ENCODE measurements around the gene MMUT. TPM values are rescaled to one million over a fixed set of nuclear protein-coding genes. Genes with fewer than 3 reads are reported as not detected.

The MMUT gene
- total RNA-seq, 1 experiment from 2014 or later, result 12.4 TPM

GRCh38 chr6:49497304-49497703, 34.3 kb upstream of the MMUT start:
- Histone ChIP-seq H3K4me2 (ENCODE audit: low read length) (no peak overlapping the region), H3K27me3 (ENCODE audit: insufficient read depth, low read length) (no peaks in the 10 kb centered on the region), H3K4me1 (ENCODE audit: control insufficient read depth in 1 of 2, insufficient read depth in 2 of 2, low read length in 2 of 2) (no peaks in the 10 kb centered on the region), H3K27ac (ENCODE audit: low read depth, low read length) (no peak overlapping the region), H3K9me2 (ENCODE audit: insufficient read depth) (no peaks in the 10 kb centered on the region), H3K9me3 (ENCODE audit: control insufficient read depth in 1 of 2, insufficient read depth in 1 of 2, low read depth in 1 of 2, low read length in 2 of 2) (no peaks in the 10 kb centered on the region), H4K20me1 (ENCODE audit: insufficient read depth) (no peaks in the 10 kb centered on the region), H3K36me3 (ENCODE audit: control insufficient read depth in 1 of 2, insufficient read depth in 2 of 2, low read length in 2 of 2) (no peaks in the 10 kb centered on the region; a peak in 1 of 4 replicates), H2AFZ (ENCODE audit: low read depth, low read length, poor library complexity, severe bottlenecking) (no peak overlapping the region), H3K4me3 (replicated peaks in 1 of 2; ENCODE audit: low read depth in 1 of 2, low read length in 2 of 2) (no peak overlapping the region), H3K79me2 (ENCODE audit: insufficient read depth, low read length) (no peaks in the 10 kb centered on the region), H3K9ac (ENCODE audit: low read length) (no peak overlapping the region)
- POLR2A ChIA-PET, result no interaction called here
- DNase-seq (ENCODE audit: low read depth, low spot score) (no peak), ATAC-seq (no peak)
- BruUV-seq (replicated peaks), result no TSS peak
- RAD21 ChIA-PET (ENCODE audit: low non-redundant PET in 1 of 2, low total read pairs in 2 of 2, uncharacterized antibody in 2 of 2, unreplicated experiment in 2 of 2), result no interaction called here
- intact Hi-C loops (cut with micrococcal nuclease), result no loop called here
- CTCF ChIA-PET, result interaction anchor here (0.8 kb wide), 1 partner anchor 35 kb away, joined by 3 read pairs; no protein-coding TSS in a partner anchor
- TF ChIP-seq JUND (IDR thresholded peaks at IDR 0.05) (no peak), SP1 (IDR thresholded peaks at IDR 0.05; ENCODE audit: low read depth) (no peak), POLR2A (IDR thresholded peaks at IDR 0.05; ENCODE audit: borderline replicate concordance, extremely low read depth, insufficient read depth, insufficient read length) (no peak), FOSL1 (IDR thresholded peaks at IDR 0.05; ENCODE audit: low read depth) (no peak), CEBPB (IDR thresholded peaks at IDR 0.05; ENCODE audit: low read depth) (no peak), EZH2phosphoT487 (IDR thresholded peaks at IDR 0.05; ENCODE audit: borderline replicate concordance) (no peak), TCF7L2 (IDR thresholded peaks at IDR 0.05; ENCODE audit: borderline replicate concordance, extremely low read depth, insufficient read depth, insufficient read length) (no peak), ELF1 (IDR thresholded peaks at IDR 0.05; ENCODE audit: borderline replicate concordance, low read depth) (no peak), SIN3A (IDR thresholded peaks at IDR 0.05; ENCODE audit: low read depth) (no peak), CBX3 (IDR thresholded peaks at IDR 0.05; ENCODE audit: low read depth) (no peak), MAX (IDR thresholded peaks at IDR 0.05) (no peak), SRF (IDR thresholded peaks at IDR 0.05; ENCODE audit: low read depth) (no peak), RAD21 (IDR thresholded peaks at IDR 0.05; ENCODE audit: low read depth) (no peak)
- TF ChIP-seq, protein P1, sequence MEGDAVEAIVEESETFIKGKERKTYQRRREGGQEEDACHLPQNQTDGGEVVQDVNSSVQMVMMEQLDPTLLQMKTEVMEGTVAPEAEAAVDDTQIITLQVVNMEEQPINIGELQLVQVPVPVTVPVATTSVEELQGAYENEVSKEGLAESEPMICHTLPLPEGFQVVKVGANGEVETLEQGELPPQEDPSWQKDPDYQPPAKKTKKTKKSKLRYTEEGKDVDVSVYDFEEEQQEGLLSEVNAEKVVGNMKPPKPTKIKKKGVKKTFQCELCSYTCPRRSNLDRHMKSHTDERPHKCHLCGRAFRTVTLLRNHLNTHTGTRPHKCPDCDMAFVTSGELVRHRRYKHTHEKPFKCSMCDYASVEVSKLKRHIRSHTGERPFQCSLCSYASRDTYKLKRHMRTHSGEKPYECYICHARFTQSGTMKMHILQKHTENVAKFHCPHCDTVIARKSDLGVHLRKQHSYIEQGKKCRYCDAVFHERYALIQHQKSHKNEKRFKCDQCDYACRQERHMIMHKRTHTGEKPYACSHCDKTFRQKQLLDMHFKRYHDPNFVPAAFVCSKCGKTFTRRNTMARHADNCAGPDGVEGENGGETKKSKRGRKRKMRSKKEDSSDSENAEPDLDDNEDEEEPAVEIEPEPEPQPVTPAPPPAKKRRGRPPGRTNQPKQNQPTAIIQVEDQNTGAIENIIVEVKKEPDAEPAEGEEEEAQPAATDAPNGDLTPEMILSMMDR (IDR thresholded peaks at IDR 0.05 in 2 of 3, conservative IDR thresholded peaks at IDR 0.05 in 1 of 3; ENCODE audit: borderline replicate concordance in 1 of 3, insufficient read depth in 1 of 3, low read depth in 2 of 3, low read length in 2 of 3), result no peak
- TF ChIP-seq, protein P2, sequence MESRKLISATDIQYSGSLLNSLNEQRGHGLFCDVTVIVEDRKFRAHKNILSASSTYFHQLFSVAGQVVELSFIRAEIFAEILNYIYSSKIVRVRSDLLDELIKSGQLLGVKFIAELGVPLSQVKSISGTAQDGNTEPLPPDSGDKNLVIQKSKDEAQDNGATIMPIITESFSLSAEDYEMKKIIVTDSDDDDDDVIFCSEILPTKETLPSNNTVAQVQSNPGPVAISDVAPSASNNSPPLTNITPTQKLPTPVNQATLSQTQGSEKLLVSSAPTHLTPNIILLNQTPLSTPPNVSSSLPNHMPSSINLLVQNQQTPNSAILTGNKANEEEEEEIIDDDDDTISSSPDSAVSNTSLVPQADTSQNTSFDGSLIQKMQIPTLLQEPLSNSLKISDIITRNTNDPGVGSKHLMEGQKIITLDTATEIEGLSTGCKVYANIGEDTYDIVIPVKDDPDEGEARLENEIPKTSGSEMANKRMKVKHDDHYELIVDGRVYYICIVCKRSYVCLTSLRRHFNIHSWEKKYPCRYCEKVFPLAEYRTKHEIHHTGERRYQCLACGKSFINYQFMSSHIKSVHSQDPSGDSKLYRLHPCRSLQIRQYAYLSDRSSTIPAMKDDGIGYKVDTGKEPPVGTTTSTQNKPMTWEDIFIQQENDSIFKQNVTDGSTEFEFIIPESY (IDR thresholded peaks at IDR 0.05; ENCODE audit: extremely low read depth, insufficient replicate concordance, low read length), result no peak
- TF ChIP-seq, protein P3, sequence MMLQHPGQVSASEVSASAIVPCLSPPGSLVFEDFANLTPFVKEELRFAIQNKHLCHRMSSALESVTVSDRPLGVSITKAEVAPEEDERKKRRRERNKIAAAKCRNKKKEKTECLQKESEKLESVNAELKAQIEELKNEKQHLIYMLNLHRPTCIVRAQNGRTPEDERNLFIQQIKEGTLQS (IDR thresholded peaks at IDR 0.05), result no peak

Measured in HCT116 (cell line).